A673 (cell line): ENCODE results near the gene ATP11C. TPM values are rescaled to one million over a fixed set of nuclear protein-coding genes. Genes with fewer than 3 reads are reported as not detected.

Experiments
- BruUV-seq: library from RNA; stranded (reverse); fragments of 400-500 nt; replicated peaks from 2 replicates; lab custom pipeline; 2021; lab: Mats Ljungman, UMichigan
- CTCF ChIA-PET: fragments of 300-600 bp; sonication (Branson Sonifier 250); formaldehyde crosslinking; loops from one replicate; lab custom pipeline; 2022; ENCODE audit warnings: antibody characterized with exemption; lab: Charles Lee
- POLR2A ChIA-PET: fragments of 300-600 bp; sonication (Branson Sonifier 250); formaldehyde crosslinking; loops from one replicate; lab custom pipeline; 2022; ENCODE audit warnings: antibody characterized with exemption; ENCODE audit not compliant: low non-redundant PET; lab: Charles Lee
- DNase-seq: peaks from one replicate; pipeline ENCODE4 v3.0.0-alpha.2; 2015; ENCODE audit warnings: low spot score
- H3K27ac ChIP-seq: fragments of 200-600 bp; sonication (generic); 2 replicates; pipeline ENCODE4 v1.5.1; 2016; ENCODE audit warnings: mixed run types, low read depth, mild to moderate bottlenecking, mixed read lengths, antibody characterized with exemption, low read length; ENCODE audit not compliant: poor library complexity, severe bottlenecking
- H3K27me3 ChIP-seq: fragments of 200-600 bp; sonication (generic); replicated peaks from 2 replicates; pipeline ENCODE4 v1.6.1; 2017; ENCODE audit warnings: mixed run types, low read depth, mild to moderate bottlenecking, mixed read lengths, antibody characterized with exemption, low read length; ENCODE audit not compliant: insufficient read depth, poor library complexity
- H3K36me3 ChIP-seq: fragments of 200-600 bp; sonication (generic); 2 replicates; pipeline ENCODE4 v1.6.1; 2016; ENCODE audit warnings: mixed run types, mild to moderate bottlenecking, mixed read lengths, antibody characterized with exemption, low read length; ENCODE audit not compliant: insufficient read depth, poor library complexity, severe bottlenecking
- H3K4me1 ChIP-seq: fragments of 200-600 bp; sonication (generic); 2 replicates; pipeline ENCODE4 v1.6.1; 2017; ENCODE audit warnings: mixed run types, mild to moderate bottlenecking, mixed read lengths, antibody characterized with exemption, low read length; ENCODE audit not compliant: insufficient read depth, poor library complexity, severe bottlenecking
- H3K4me3 ChIP-seq: fragments of 200-600 bp; sonication (generic); 2 replicates; pipeline ENCODE4 v1.5.1; 2016; ENCODE audit warnings: low read depth, mixed run types, mild to moderate bottlenecking, mixed read lengths, low read length; ENCODE audit not compliant: poor library complexity, severe bottlenecking
- H3K9me3 ChIP-seq: fragments of 200-600 bp; sonication (generic); 2 replicates; pipeline ENCODE4 v1.6.1; 2016; ENCODE audit warnings: mixed run types, low read depth, mild to moderate bottlenecking, mixed read lengths, antibody characterized with exemption, low read length; ENCODE audit not compliant: poor library complexity, severe bottlenecking
- CTCF ChIP-seq: fragments of 300-800, 200-600 bp; sonication (generic); conservative IDR thresholded peaks from 2 replicates; pipeline ENCODE4 v1.5.1; 2017; ENCODE audit warnings: low read depth, mild to moderate bottlenecking, antibody characterized with exemption, low read length, moderate library complexity, mixed read lengths
- EZH2 ChIP-seq: fragments of 200-600 bp; sonication (generic); IDR thresholded peaks from 2 replicates; pipeline ENCODE4 v1.6.1; 2017; ENCODE audit warnings: borderline replicate concordance, low read depth, mild to moderate bottlenecking, mixed read lengths, antibody characterized with exemption, low read length; ENCODE audit not compliant: poor library complexity, severe bottlenecking
- intact Hi-C: fragments of 100-400 bp; cut with micrococcal nuclease; formaldehyde crosslinking; loops from one replicate; pipeline ENCODE4 v1.10.0; 2022; ENCODE audit not compliant: unreplicated experiment
- total RNA-seq: library from RNA; stranded (reverse); gene quantifications from 2 replicates; pipeline ENCODE4 v1.2.3, GENCODE V29; 2021

Gene ATP11C
- total RNA-seq, 1 experiment from 2014 or later, result 93.1 TPM

GRCh38 chrX:139826065-139827044 lies 106.5 kb downstream of the ATP11C start:
- Histone ChIP-seq H3K27me3 (no peaks in the 10 kb centered on the region), H3K4me3 (peak overlapping the region; percentile 8), H3K9me3 (no peaks in the 10 kb centered on the region), H3K4me1 (peaks cover 70% of the 10 kb centered on the region), H3K36me3 (peaks cover 5% of the 10 kb centered on the region), H3K27ac (peak overlapping the region; percentile 71)
- intact Hi-C loops, result loop anchor here (1.0 kb wide), 1 partner anchor 144 kb away; no protein-coding TSS in a partner anchor
- BruUV-seq, result no TSS peak
- CTCF ChIA-PET, result interaction anchor here (0.6 kb wide), 1 partner anchor 682 kb away, joined by 3 read pairs; no protein-coding TSS in a partner anchor
- no peak for TF ChIP-seq EZH2
- no peak for TF ChIP-seq CTCF
- POLR2A ChIA-PET, result no interaction called here
- peak; percentile 84 for DNase-seq

- H3K9me3 ChIP-seq, result no peaks in the 10 kb centered on the region
- TF ChIP-seq CTCF, result no peak
- TF ChIP-seq EZH2, result no peak
- H3K27ac ChIP-seq, result peak overlapping the region; percentile 63
- peaks cover 5% of the 10 kb centered on the region for H3K36me3 ChIP-seq
- DNase-seq, result no peak
- peak overlapping the region; percentile 8 for H3K4me3 ChIP-seq
- BruUV-seq, result no TSS peak
- ChIA-PET CTCF (no interaction called here), POLR2A (no interaction called here)
- H3K4me1 ChIP-seq, result peaks cover 65% of the 10 kb centered on the region
- H3K27me3 ChIP-seq, result no peaks in the 10 kb centered on the region
- intact Hi-C loops, result loop anchor here (1.0 kb wide), 1 partner anchor 145 kb away; no protein-coding TSS in a partner anchor
These were observed 107.2 kb downstream of the ATP11C start for GRCh38 chrX:139825618-139826017.

- intact Hi-C loops, result no loop called here
- Histone ChIP-seq H3K27me3 (no peaks in the 10 kb centered on the region), H3K36me3 (peaks cover 5% of the 10 kb centered on the region), H3K27ac (no peak overlapping the region), H3K4me3 (no peak overlapping the region), H3K4me1 (peaks cover 50% of the 10 kb centered on the region), H3K9me3 (no peaks in the 10 kb centered on the region)
- BruUV-seq, result no TSS peak
- DNase-seq, result no peak
- ChIA-PET CTCF (no interaction called here), POLR2A (no interaction called here)
- TF ChIP-seq CTCF, result no peak
- no peak for TF ChIP-seq EZH2
These were observed 109.0 kb downstream of the ATP11C start for GRCh38 chrX:139823806-139824205.
